GM12874 (cell line): Measurements from ENCODE around the gene ASTL.
A peak's percentile ranks its signal among the peaks of the same experiment; 100 is the strongest.

Experiments
- TF ChIP-seq, protein P1 (sequence below): IDR thresholded peaks from 2 replicates; pipeline ENCODE4 v1.5.1; 2011; ENCODE audit warnings: low read depth, mild to moderate bottlenecking, control low read depth, low read length, moderate library complexity; ENCODE audit not compliant: insufficient read depth

The ASTL gene

GRCh38 chr2:96115631-96116423 is 22.5 kb downstream of the ASTL start:
- TF ChIP-seq, protein P1, sequence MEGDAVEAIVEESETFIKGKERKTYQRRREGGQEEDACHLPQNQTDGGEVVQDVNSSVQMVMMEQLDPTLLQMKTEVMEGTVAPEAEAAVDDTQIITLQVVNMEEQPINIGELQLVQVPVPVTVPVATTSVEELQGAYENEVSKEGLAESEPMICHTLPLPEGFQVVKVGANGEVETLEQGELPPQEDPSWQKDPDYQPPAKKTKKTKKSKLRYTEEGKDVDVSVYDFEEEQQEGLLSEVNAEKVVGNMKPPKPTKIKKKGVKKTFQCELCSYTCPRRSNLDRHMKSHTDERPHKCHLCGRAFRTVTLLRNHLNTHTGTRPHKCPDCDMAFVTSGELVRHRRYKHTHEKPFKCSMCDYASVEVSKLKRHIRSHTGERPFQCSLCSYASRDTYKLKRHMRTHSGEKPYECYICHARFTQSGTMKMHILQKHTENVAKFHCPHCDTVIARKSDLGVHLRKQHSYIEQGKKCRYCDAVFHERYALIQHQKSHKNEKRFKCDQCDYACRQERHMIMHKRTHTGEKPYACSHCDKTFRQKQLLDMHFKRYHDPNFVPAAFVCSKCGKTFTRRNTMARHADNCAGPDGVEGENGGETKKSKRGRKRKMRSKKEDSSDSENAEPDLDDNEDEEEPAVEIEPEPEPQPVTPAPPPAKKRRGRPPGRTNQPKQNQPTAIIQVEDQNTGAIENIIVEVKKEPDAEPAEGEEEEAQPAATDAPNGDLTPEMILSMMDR: no peak

DNA sequence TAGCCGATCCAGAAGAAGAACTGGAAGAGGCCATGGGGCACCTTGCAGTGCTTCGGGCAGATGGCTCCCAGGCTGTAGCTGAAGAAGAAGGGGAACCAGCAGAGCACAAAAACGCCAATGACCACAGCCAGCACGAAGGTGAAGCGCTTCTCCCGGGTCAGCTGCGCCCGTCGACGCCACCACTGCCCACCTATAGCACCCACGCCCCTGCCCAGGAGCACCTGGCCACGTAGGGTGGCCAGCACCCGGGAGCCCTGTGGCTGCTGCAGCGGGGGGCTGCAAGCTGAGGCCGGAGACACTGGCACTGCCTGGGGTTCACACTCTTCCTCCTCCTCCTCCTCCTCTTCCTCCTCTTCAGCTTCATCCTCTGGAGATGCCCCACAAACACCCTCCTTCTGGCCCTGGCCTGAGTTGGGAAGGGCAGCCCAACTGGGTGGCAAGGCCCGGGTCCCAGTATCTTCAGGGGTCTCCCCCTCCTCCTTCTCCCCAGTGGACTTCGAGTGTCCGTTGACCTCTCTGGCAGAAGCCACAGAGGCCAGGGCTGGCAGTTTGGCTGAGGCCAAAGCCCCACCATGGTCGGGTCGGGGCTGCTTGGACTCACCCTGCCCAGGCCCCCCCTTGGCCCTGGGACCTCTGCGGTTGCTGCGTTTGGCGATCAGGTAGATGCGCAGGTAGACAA is 23.3 kb downstream of the ASTL start:
- TF ChIP-seq, protein P1: no peak

- TF ChIP-seq, protein P1: no peak
These were observed 23.8 kb downstream of the ASTL start for GRCh38 chr2:96114546-96114902.

GRCh38 chr2:96113951-96114350 is 24.4 kb downstream of the ASTL start:
- TF ChIP-seq, protein P1: no peak

GRCh38 chr2:96113367-96113677 is 25.0 kb downstream of the ASTL start:
- TF ChIP-seq, protein P1: peak; percentile 55

DNA sequence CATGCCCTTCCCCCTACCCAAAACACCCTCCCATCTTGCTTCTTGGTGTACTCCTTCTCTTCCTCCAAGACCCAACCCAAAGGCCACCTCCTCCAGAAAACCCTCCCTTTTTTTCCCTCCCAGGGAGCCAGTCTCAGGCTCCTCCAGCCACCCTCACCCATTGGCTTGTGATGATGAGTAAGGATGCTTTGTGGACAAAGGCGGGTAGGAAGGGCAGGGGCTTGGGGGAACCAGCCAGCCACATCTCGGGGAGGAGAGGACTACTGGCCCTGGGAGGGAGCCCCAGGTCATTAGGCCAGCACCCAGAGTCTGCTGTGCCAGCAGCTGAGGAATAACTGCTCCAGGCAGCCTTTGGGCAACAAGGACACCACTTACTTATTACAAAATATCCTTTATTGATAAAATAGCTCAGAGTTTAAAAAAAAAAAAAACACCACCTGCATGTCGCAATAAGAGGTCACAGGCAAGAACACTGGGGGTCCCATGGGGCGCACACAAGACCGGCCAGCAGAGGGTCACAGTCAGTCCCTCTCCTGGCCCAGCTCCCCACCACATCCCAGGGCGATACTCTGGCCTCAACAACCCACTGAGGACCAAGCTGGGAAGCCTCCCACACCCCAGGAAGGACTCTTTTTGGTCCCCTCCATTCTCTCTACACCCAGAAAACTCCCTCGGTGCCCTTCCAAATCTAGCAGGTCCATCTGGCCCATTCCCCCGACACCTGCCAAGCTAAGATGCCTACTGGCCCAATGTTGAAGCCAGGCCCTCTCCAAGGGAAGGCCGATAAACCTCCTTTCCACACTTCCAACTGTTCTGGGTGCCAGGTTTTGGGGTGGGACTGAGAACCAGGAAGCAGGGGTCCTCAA is 25.6 kb downstream of the ASTL start:
- TF ChIP-seq, protein P1: no peak
